HCT116 (cell line): ENCODE measurements around the gene PARVG.

ENCODE experiments used
- CEBPB ChIP-seq: IDR thresholded peaks from 2 replicates; pipeline ENCODE4 v1.6.1; 2012; ENCODE audit warnings: low read depth
- POLR2A ChIP-seq: IDR thresholded peaks from 2 replicates; pipeline ENCODE4 v1.7.0; 2011; ENCODE audit warnings: borderline replicate concordance; ENCODE audit not compliant: insufficient read depth, insufficient read length; ENCODE audit errors: extremely low read depth
- YY1 ChIP-seq: IDR thresholded peaks from 2 replicates; pipeline ENCODE4 v1.6.1; 2011; ENCODE audit warnings: low read length, low read depth, moderate library complexity, mild to moderate bottlenecking; ENCODE audit not compliant: insufficient replicate concordance; ENCODE audit errors: extremely low read depth
- TF ChIP-seq, protein P1 (sequence below), 3 experiments: fragments of 200-600 bp in 1 of 3; sonication (generic) in 1 of 3; IDR thresholded peaks in 2 of 3; conservative IDR thresholded peaks in 1 of 3; 2 replicates each; pipeline ENCODE4 v1.5.1; 2012 to 2017; ENCODE audit warnings: low read depth in 2 of 3, low read length in 2 of 3, antibody characterized with exemption in 1 of 3, borderline replicate concordance in 1 of 3, control low read depth in 1 of 3, mild to moderate bottlenecking in 1 of 3, mixed read lengths in 1 of 3, mixed run types in 1 of 3, moderate library complexity in 1 of 3; ENCODE audit not compliant: insufficient read depth in 1 of 3

- TF ChIP-seq, protein P1, sequence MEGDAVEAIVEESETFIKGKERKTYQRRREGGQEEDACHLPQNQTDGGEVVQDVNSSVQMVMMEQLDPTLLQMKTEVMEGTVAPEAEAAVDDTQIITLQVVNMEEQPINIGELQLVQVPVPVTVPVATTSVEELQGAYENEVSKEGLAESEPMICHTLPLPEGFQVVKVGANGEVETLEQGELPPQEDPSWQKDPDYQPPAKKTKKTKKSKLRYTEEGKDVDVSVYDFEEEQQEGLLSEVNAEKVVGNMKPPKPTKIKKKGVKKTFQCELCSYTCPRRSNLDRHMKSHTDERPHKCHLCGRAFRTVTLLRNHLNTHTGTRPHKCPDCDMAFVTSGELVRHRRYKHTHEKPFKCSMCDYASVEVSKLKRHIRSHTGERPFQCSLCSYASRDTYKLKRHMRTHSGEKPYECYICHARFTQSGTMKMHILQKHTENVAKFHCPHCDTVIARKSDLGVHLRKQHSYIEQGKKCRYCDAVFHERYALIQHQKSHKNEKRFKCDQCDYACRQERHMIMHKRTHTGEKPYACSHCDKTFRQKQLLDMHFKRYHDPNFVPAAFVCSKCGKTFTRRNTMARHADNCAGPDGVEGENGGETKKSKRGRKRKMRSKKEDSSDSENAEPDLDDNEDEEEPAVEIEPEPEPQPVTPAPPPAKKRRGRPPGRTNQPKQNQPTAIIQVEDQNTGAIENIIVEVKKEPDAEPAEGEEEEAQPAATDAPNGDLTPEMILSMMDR (IDR thresholded peaks at IDR 0.05 in 2 of 3, conservative IDR thresholded peaks at IDR 0.05 in 1 of 3; ENCODE audit: borderline replicate concordance in 1 of 3, insufficient read depth in 1 of 3, low read depth in 2 of 3, low read length in 2 of 3) = no peak
- TF ChIP-seq POLR2A = no peak
- TF ChIP-seq CEBPB = no peak
- no peak for TF ChIP-seq YY1
These were observed 9.8 kb downstream of the PARVG start for GRCh38 chr22:44190381-44190976.
